GM10847 (cell line): ENCODE data around the gene METTL2B.
A peak's percentile ranks its signal among the peaks of the same experiment; 100 is the strongest.

Experiments used
- POLR2A ChIP-seq: IDR thresholded peaks from 2 replicates; pipeline ENCODE4 v1.6.1; 2011; ENCODE audit not compliant: insufficient read length; ENCODE audit errors: extremely low read depth

Gene METTL2B

GRCh38 chr7:128476402-128477335 lies at the start of gene METTL2B:
Gene METTL2B (plus strand): TSS chr7:128476748. CDS start chr7:128476766, 18 bp downstream.
- TF ChIP-seq POLR2A: peak; percentile 28

- TF ChIP-seq POLR2A: no peak
These were observed 49.2 kb upstream of the METTL2B start for GRCh38 chr7:128427289-128427891.

GRCh38 chr7:128430207-128430606 lies 46.3 kb upstream of the METTL2B start:
- no peak for TF ChIP-seq POLR2A

GRCh38 chr7:128431221-128431620 lies 45.3 kb upstream of the METTL2B start:
- no peak for TF ChIP-seq POLR2A

GRCh38 chr7:128431754-128432153 lies 44.8 kb upstream of the METTL2B start:
- no peak for TF ChIP-seq POLR2A

- no peak for TF ChIP-seq POLR2A
These were observed 41.9 kb upstream of the METTL2B start for GRCh38 chr7:128434413-128435326.

- no peak for TF ChIP-seq POLR2A
These were observed 41.2 kb upstream of the METTL2B start for GRCh38 chr7:128435327-128435686.

- TF ChIP-seq POLR2A: no peak
These were observed 38.9 kb upstream of the METTL2B start for GRCh38 chr7:128437426-128438332.

- TF ChIP-seq POLR2A: no peak
These were observed 34.2 kb upstream of the METTL2B start for GRCh38 chr7:128442356-128442755.

GRCh38 chr7:128443831-128444600 lies 32.5 kb upstream of the METTL2B start:
- TF ChIP-seq POLR2A: no peak

GRCh38 chr7:128446306-128446705 lies 30.2 kb upstream of the METTL2B start:
- TF ChIP-seq POLR2A: no peak

GRCh38 chr7:128447941-128448564 lies 28.5 kb upstream of the METTL2B start:
- no peak for TF ChIP-seq POLR2A

GRCh38 chr7:128448751-128449302 lies 27.7 kb upstream of the METTL2B start:
- no peak for TF ChIP-seq POLR2A

GRCh38 chr7:128450409-128450808 lies 26.1 kb upstream of the METTL2B start:
- TF ChIP-seq POLR2A: no peak
